ENCODE results near the gene SENP8. TPM values are rescaled to one million over a fixed set of nuclear protein-coding genes. Genes with fewer than 3 reads are reported as not detected.
"Not testable (repeated sequence)": the region's sequence is repeated elsewhere in the genome, so short reads cannot be mapped to it uniquely, and the experiment has no call there.

The SENP8 gene
- total and polyA plus RNA-seq, 8 donors = 0.49 to 2.2 (median 1.3) TPM

DNA sequence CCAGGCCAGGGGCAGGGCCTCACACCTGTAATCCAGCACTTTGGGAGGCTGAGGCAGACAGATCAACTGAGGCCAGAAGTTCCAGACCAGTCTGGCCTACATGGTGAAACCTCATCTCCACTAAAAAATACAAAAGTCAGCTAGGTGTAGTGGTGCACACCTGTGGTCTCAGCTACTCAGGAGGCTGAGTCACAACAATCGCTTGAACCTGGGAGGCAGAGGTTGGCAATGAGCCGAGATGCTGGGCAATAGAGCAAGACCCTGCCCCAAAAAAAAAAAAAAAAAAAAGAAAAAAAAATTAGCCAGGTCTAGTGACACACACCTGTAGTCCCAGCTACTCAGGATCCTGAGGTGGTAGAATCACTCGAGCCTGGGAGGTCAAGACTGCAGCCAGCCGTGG is 19.0 kb upstream of the SENP8 start:
- no peak overlapping the region for H3K27ac ChIP-seq
- no peaks in the 10 kb centered on the region for H3K36me3 ChIP-seq
- FAIRE-seq (no peak), ATAC-seq (no peak), DNase-seq (no peak)
- no peaks in the 10 kb centered on the region for H3K27me3 ChIP-seq
- intact Hi-C loops (cut with DNase I) = no loop called here
- WGBS, 2 donors = 95% methylated on average over 4 of the region's 4 CpGs
- no peaks in the 10 kb centered on the region for H3K9me3 ChIP-seq
- TF ChIP-seq, protein P1, sequence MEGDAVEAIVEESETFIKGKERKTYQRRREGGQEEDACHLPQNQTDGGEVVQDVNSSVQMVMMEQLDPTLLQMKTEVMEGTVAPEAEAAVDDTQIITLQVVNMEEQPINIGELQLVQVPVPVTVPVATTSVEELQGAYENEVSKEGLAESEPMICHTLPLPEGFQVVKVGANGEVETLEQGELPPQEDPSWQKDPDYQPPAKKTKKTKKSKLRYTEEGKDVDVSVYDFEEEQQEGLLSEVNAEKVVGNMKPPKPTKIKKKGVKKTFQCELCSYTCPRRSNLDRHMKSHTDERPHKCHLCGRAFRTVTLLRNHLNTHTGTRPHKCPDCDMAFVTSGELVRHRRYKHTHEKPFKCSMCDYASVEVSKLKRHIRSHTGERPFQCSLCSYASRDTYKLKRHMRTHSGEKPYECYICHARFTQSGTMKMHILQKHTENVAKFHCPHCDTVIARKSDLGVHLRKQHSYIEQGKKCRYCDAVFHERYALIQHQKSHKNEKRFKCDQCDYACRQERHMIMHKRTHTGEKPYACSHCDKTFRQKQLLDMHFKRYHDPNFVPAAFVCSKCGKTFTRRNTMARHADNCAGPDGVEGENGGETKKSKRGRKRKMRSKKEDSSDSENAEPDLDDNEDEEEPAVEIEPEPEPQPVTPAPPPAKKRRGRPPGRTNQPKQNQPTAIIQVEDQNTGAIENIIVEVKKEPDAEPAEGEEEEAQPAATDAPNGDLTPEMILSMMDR (IDR thresholded peaks at IDR 0.05) = no peak
- no peak overlapping the region for H3K4me3 ChIP-seq
- no peaks in the 10 kb centered on the region for H3K4me1 ChIP-seq

DNA sequence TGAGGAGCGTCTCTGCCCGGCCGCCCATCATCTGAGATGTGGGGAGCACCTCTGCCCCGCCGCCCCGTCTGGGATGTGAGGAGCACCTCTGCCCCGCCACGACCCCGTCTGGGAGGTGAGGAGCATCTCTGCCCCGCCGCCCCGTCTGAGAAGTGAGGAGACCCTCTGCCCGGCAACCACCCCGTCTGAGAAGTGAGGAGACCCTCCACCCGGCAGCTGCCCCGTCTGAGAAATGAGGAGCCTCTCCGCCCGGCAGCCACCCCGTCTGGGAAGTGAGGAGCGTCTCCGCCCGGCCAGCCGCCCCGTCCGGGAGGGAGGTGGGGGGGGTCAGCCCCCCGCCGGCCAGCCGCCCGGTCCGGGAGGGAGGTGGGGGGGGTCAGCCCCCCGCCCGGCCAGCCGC is 17.7 kb upstream of the SENP8 start:
- H3K27me3 ChIP-seq; ATAC-seq; DNase-seq; H3K4me3 ChIP-seq; H3K27ac ChIP-seq; H3K36me3 ChIP-seq; H3K4me1 ChIP-seq; FAIRE-seq; intact Hi-C loops (cut with DNase I); H3K9me3 ChIP-seq: not testable (repeated sequence)
- WGBS, 2 donors = 96% methylated on average over 12 to 29 of the region's 33 CpGs

DNA sequence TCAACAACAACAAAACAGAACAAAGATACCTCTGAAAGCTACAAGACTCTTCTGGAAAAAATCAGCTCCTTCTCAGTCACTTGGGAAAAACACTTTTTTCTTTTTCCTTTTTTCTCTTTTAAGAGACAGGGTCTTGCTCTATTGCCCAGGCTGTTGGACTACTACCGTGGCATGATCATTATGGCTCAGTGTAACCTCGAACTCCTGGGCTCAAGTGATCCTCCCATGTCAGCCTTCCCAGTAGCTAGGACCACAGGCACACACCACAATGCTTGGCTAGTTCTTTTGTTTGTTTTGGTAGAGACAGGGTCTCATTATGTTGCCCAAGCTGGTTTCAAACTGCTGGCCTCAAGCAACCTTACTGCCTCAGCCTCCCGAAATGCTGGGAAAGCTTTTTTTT is 13.1 kb upstream of the SENP8 start:
- intact Hi-C loops (cut with DNase I) = no loop called here
- no peak for ATAC-seq
- 94 to 97% methylated on average over 3 of the region's 3 CpGs for WGBS, 2 donors
- FAIRE-seq = no peak
- no peaks in the 10 kb centered on the region for H3K4me1 ChIP-seq
- TF ChIP-seq, protein P1 (IDR thresholded peaks at IDR 0.05) = no peak
- H3K4me3 ChIP-seq = no peak overlapping the region
- no peak for DNase-seq
- no peaks in the 10 kb centered on the region for H3K9me3 ChIP-seq
- H3K36me3 ChIP-seq = no peaks in the 10 kb centered on the region
- no peak overlapping the region for H3K27ac ChIP-seq
- H3K27me3 ChIP-seq = no peaks in the 10 kb centered on the region

DNA sequence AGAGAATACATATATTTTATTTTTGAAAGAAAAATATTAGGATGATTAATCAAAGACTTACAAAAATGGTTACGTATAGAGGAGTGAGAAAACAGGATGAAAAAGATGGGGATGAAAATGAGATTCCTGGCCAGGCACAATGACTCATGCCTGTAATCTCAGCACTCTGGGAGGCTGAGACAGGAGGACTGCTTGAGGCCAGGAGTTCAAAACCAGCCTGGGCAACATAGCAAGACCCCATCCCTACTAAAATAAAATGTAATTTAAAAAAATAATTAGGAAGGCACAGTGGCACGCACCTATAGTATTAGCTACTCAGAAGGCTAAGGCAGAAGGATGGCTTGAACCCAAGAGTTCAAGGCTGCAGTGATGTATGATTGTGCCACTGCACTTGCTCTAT is 12.1 kb upstream of the SENP8 start:
- Histone ChIP-seq H3K4me1 (no peaks in the 10 kb centered on the region), H3K9me3 (no peaks in the 10 kb centered on the region), H3K36me3 (no peaks in the 10 kb centered on the region), H3K27me3 (no peaks in the 10 kb centered on the region), H3K27ac (no peak overlapping the region), H3K4me3 (no peak overlapping the region)
- DNase-seq (no peak), FAIRE-seq (no peak), ATAC-seq (no peak)
- WGBS, 2 donors = 94 to 100% methylated on average over 2 of the region's 2 CpGs
- intact Hi-C loops (cut with DNase I) = no loop called here
- TF ChIP-seq, protein P1 (IDR thresholded peaks at IDR 0.05) = no peak

DNA sequence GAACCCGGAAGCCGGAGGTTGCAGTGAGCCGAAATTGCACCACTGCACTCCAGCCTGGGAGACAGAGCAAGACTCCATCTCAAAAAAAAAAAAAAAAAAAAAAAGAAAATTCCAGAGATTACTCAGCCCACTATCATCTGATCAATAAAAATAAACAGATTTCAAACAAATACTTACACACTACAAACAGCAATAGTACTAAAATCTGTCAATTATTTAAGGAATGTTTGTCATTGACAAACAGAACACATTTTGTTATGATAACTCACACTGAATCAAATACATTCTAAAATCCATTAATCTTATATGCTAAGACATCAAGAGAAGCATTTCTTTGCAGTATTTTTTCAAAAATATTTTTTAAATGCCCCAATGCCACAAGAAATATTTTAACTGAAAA is 7.8 kb upstream of the SENP8 start:
- 76 to 85% methylated on average over 3 of the region's 3 CpGs for WGBS, 2 donors
- DNase-seq (no peak), FAIRE-seq (no peak), ATAC-seq (peak in 2 of 4 donors; percentile 34 to 69)
- Histone ChIP-seq H3K27ac (no peak overlapping the region), H3K9me3 (no peaks in the 10 kb centered on the region), H3K36me3 (no peaks in the 10 kb centered on the region), H3K4me1 (no peaks in the 10 kb centered on the region), H3K4me3 (no peak overlapping the region), H3K27me3 (no peaks in the 10 kb centered on the region)
- TF ChIP-seq, protein P1 (IDR thresholded peaks at IDR 0.05) = no peak
- intact Hi-C loops (cut with DNase I) = no loop called here

DNA sequence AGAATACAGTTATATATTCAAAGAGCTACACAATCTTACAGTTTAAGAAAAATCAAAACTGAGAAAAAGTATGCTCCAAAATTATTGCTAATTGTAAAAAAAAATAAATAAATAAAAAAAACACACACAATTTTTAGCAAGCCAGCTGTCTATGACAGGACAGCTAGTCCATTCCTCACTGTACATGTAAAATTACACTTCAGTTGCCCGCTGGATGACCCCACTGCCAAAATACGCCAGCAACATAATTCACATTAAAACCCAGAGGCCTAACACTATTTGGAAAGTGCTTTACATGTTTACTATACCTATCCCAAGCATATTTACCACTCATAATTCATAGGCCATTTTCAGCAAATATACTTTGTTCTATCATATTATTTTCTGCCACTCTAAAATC is 6.1 kb upstream of the SENP8 start:
- 87 to 92% methylated on average over 2 of the region's 2 CpGs for WGBS, 2 donors
- Histone ChIP-seq H3K4me3 (no peak overlapping the region), H3K9me3 (no peaks in the 10 kb centered on the region), H3K36me3 (no peaks in the 10 kb centered on the region), H3K4me1 (peaks cover 0 to 5% (median 0%) of the 10 kb centered on the region in 3 donors), H3K27me3 (no peaks in the 10 kb centered on the region), H3K27ac (no peak overlapping the region)
- TF ChIP-seq, protein P1 (IDR thresholded peaks at IDR 0.05) = no peak
- DNase-seq = no peak
- FAIRE-seq = no peak
- no peak for ATAC-seq
- intact Hi-C loops (cut with DNase I) = no loop called here
